Uterus (tissue), 4 donors: ENCODE measurements around the gene SELPLG. TPM values are rescaled to one million over a fixed set of nuclear protein-coding genes. Genes with fewer than 3 reads are reported as not detected.

Source experiments
- DNase-seq, 2 donors: peaks; one replicate each; pipeline ENCODE4 v3.0.0-alpha.2; 2019 to 2020
- H3K27ac ChIP-seq, 2 donors: fragments of 200-600 bp; sonication (generic); 1 replicate in 1 of 2; 2 replicates in 1 of 2; pipeline ENCODE4 v1.5.1; 2016 to 2018
- H3K27me3 ChIP-seq, 2 donors: fragments of 200-600 bp; sonication (generic); one replicate each; pipeline ENCODE4 v1.5.1; 2018 to 2019; ENCODE audit warnings: control low read depth in 1 of 2
- H3K36me3 ChIP-seq, 2 donors: fragments of 200-600 bp; sonication (generic); one replicate each; pipeline ENCODE4 v1.5.1; 2019; ENCODE audit warnings: control low read depth in 1 of 2
- H3K4me1 ChIP-seq, 2 donors: fragments of 200-600 bp; sonication (generic); one replicate each; pipeline ENCODE4 v1.5.1; 2018 to 2019; ENCODE audit warnings: control low read depth in 1 of 2
- H3K4me3 ChIP-seq, 2 donors: fragments of 200-600 bp; sonication (generic); 1 replicate in 1 of 2; 2 replicates in 1 of 2; pipeline ENCODE4 v1.5.1; 2018 to 2019; ENCODE audit warnings: mild to moderate bottlenecking in 1 of 2
- H3K9me3 ChIP-seq, 2 donors: fragments of 200-600 bp; sonication (generic); one replicate each; pipeline ENCODE4 v1.5.1; 2019; ENCODE audit warnings: control low read depth in 1 of 2
- POLR2A ChIP-seq, 2 donors: fragments of 450-650 bp; IDR thresholded peaks; one replicate each; pipeline ENCODE4 v1.6.1; 2016; ENCODE audit warnings: antibody characterized with exemption in 2 of 2, mild to moderate bottlenecking in 1 of 2, moderate library complexity in 1 of 2
- intact Hi-C: fragments of 100-400 bp; cut with DNase I; formaldehyde crosslinking; loops from one replicate; pipeline ENCODE4 v1.15.1; 2023; ENCODE audit warnings: low total_unique reads
- microRNA-seq: library from miRNA; unstranded; fragments of <30 nt; microRNA quantifications from one replicate; pipeline ENCODE4, GENCODE V29; 2016; ENCODE audit warnings: borderline microRNAs expressed, borderline replicate concordance
- small RNA-seq: library from RNA; depleted of rRNA; stranded (forward); fragments of <200 nt; gene quantifications from one replicate; pipeline ENCODE3, GENCODE V24; 2016
- total RNA-seq, 4 donors: library from RNA; depleted of rRNA in 3 of 4; stranded (reverse); fragments of >200 nt in 3 of 4; gene quantifications; one replicate each; pipeline versions ENCODE4 v1.1.0 to v1.2.4, GENCODE V29; 2014 to 2023
- TF ChIP-seq, protein P1 (sequence below), 4 experiments: fragments of 200-600 bp in 2 of 4; fragments of 450-650 bp in 2 of 4; sonication (generic) in 2 of 4; IDR thresholded peaks; one replicate each; pipeline ENCODE4 v1.5.1; 2016 to 2019; ENCODE audit warnings: antibody characterized with exemption in 4 of 4, mild to moderate bottlenecking in 2 of 4, moderate library complexity in 1 of 4
- donor health status: DM: yes; HTN: yes; CAD: no.

SELPLG gene
- total RNA-seq, 4 donors from 2014 or later: 1.5 to 6.5 (median 2.9) TPM

DNA sequence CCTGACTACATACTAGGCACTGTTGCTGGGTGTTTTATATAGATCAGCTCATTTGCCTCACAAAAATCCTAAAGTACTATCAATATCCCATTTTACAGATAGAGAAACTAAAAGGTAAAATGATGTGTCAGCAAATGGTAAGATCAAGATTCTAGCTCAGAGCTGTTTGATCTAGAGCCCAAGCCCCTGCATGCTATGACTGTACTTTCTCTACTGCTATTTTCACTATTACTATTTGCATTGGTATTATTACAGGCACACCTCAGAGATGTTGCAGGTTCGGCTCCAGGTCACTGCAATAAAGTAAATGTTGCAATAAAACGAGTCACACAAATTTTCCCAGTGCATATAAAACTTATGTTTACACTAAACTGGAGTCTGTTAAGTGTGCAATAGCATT, 60.4 kb downstream of the SELPLG start:
- Histone ChIP-seq H3K27me3 (no peaks in the 10 kb centered on the region), H3K4me1 (no peaks in the 10 kb centered on the region), H3K27ac (no peak overlapping the region), H3K9me3 (no peaks in the 10 kb centered on the region), H3K36me3 (no peaks in the 10 kb centered on the region), H3K4me3 (no peak overlapping the region)
- no peak for DNase-seq
- intact Hi-C loops: no loop called here
- TF ChIP-seq, protein P1, sequence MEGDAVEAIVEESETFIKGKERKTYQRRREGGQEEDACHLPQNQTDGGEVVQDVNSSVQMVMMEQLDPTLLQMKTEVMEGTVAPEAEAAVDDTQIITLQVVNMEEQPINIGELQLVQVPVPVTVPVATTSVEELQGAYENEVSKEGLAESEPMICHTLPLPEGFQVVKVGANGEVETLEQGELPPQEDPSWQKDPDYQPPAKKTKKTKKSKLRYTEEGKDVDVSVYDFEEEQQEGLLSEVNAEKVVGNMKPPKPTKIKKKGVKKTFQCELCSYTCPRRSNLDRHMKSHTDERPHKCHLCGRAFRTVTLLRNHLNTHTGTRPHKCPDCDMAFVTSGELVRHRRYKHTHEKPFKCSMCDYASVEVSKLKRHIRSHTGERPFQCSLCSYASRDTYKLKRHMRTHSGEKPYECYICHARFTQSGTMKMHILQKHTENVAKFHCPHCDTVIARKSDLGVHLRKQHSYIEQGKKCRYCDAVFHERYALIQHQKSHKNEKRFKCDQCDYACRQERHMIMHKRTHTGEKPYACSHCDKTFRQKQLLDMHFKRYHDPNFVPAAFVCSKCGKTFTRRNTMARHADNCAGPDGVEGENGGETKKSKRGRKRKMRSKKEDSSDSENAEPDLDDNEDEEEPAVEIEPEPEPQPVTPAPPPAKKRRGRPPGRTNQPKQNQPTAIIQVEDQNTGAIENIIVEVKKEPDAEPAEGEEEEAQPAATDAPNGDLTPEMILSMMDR (IDR thresholded peaks at IDR 0.05): no peak
- TF ChIP-seq POLR2A (IDR thresholded peaks at IDR 0.05): no peak

DNA sequence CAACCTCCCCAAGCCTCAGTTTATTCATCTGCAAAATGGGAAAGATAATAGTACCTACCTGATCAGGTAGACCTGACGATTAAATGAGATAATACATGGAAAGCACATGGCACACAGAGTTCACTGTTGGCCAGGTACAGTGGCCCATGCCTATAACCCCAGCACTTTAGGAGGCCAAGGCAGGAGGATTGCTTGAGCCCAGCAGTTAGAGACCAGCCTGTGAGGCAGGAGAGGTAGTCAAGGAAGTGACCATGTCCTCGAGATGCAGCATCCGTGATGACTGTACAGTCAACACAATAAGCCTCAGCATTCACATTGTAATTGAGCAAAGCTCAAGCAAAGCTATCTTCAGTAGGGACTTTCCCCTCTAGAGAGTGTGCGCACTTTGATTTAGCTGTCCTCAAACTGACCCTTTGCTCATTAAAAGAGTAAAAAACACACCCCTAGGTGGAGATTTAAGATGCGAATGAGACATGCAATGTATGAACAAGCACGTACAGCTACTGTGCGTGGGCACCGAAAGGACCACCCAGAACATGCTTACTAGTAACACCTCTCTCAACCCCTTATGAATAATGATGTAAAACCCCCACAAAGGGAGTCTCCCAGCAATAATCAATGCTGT, 61.4 kb downstream of the SELPLG start:
- Histone ChIP-seq H3K4me1 (no peaks in the 10 kb centered on the region), H3K27ac (no peak overlapping the region), H3K4me3 (no peak overlapping the region), H3K9me3 (no peaks in the 10 kb centered on the region), H3K27me3 (no peaks in the 10 kb centered on the region), H3K36me3 (no peaks in the 10 kb centered on the region)
- no peak for DNase-seq
- no peak for TF ChIP-seq POLR2A (IDR thresholded peaks at IDR 0.05)
- TF ChIP-seq, protein P1 (IDR thresholded peaks at IDR 0.05): no peak
- intact Hi-C loops: no loop called here

Small RNAs within 50 kb of the gene (microRNA-seq; reads per million reads assigned to microRNA genes)
- not detected for gene MIR4496

Small RNAs within 50 kb of the gene (small RNA-seq; reads per million reads assigned to genes)
- gene RNU7-169P: not detected

Other genes starting within 250 kb of the SELPLG start
- 10 to 100 TPM in 1 of 4 donors, 1 to 10 TPM in 3; 3.5 to 11.5 (median 4.3) TPM for gene FICD, start 118.6 kb downstream of the SELPLG start, total RNA-seq
- 10 to 100 TPM; 16.2 to 86.1 (median 55.7) TPM for gene SART3, start 72.7 kb downstream of the SELPLG start, total RNA-seq
- gene ISCU, start 71.3 kb downstream of the SELPLG start, total RNA-seq: 100 to 1,000 TPM in 3 of 4 donors, 10 to 100 TPM in 1; 81.3 to 226 (median 161) TPM
- gene TMEM119, start 35.8 kb downstream of the SELPLG start, total RNA-seq: 100 to 1,000 TPM in 1 of 4 donors, 10 to 100 TPM in 2, 1 to 10 TPM in 1; 9.1 to 102 (median 12.4) TPM
- 100 to 1,000 TPM; 129 to 357 (median 235) TPM for gene CORO1C, start 97.6 kb upstream of the SELPLG start, total RNA-seq
- 10 to 100 TPM in 2 of 4 donors, 1 to 10 TPM in 2; 8.7 to 55.4 (median 10.7) TPM for gene SSH1, start 223.7 kb upstream of the SELPLG start, total RNA-seq
- gene DAO, start 246.2 kb upstream of the SELPLG start, total RNA-seq: not detected